ENCODE measurements around the gene KISS1.

KISS1 gene

DNA sequence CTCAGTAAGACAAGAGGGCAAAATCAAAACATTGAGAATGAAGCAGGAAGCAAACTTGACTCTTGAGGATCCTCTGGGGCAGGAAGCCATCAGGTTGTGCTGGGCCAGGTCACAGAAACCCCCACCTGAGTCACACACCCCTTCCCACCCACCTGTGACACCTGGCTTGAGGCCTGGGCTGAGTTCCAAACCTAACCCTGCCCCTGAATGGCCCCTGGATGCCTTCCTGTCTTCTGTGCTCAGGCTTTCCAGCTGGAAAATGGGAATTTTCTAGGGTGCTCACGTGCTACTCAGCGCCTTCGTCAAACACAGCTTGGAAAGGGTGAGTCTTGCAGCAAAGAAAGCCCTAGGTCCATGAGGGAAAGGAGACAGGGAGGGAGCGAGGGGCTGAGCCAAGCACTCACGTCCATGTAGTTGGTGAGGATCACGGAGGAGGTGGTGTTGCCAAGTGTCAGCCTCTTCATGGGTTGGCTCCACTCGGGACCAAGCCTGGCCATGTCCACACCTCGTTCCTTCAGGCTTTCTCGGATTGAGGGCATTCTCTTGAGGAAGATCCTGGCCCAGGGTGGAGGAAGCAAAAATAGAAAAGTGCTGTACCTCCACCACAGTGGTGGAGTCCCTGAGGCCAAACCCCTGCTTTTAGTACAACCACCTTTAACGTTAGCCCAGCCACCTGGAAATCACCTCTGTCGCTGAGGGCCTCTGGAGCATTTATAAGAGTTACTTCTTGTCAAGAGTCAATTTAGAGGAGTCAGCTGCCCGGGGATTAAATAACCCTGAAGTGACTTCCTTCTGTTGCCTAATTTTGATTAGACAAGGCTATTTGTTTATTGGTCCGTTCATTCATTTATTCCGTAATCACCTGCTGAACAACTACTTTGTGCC lies 34.4 kb downstream of the KISS1 start:
- no peak for DNase-seq (ENCODE audit: low read depth in 4 of 4, low spot score in 1 of 4)

GRCh38 chr1:204157962-204158361 lies 38.3 kb downstream of the KISS1 start:
- DNase-seq (ENCODE audit: low read depth in 4 of 4, low spot score in 1 of 4): no peak

- DNase-seq (ENCODE audit: low read depth in 4 of 4, low spot score in 1 of 4): no peak
These were observed 40.4 kb downstream of the KISS1 start for GRCh38 chr1:204155881-204156280.

GRCh38 chr1:204154568-204155255 lies 41.6 kb downstream of the KISS1 start:
- DNase-seq (ENCODE audit: low read depth in 4 of 4, low spot score in 1 of 4): no peak

DNA sequence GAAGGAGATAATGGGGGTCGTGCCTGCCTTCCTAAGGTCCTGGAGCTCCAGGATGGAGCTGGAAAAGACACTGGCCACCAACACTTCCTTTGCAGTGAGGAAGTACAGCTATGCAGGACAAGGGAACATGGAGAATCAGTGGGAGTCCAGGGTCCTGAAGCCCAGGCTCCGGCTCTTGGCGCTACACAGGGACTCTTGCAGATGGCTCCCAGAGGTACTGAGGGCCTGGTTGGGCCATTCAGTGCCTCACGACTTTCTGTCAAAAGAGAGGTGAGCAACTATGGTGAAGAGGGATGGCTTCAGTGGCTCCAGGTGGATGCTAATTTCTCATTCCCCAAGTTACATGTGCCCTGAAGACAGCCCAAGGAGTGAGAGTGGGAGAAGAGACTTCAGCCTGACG lies 42.6 kb downstream of the KISS1 start:
- no peak for DNase-seq (ENCODE audit: low read depth in 4 of 4, low spot score in 1 of 4)

- no peak for DNase-seq (ENCODE audit: low read depth in 4 of 4, low spot score in 1 of 4)
These were observed 43.8 kb downstream of the KISS1 start for GRCh38 chr1:204152310-204153044.

DNA sequence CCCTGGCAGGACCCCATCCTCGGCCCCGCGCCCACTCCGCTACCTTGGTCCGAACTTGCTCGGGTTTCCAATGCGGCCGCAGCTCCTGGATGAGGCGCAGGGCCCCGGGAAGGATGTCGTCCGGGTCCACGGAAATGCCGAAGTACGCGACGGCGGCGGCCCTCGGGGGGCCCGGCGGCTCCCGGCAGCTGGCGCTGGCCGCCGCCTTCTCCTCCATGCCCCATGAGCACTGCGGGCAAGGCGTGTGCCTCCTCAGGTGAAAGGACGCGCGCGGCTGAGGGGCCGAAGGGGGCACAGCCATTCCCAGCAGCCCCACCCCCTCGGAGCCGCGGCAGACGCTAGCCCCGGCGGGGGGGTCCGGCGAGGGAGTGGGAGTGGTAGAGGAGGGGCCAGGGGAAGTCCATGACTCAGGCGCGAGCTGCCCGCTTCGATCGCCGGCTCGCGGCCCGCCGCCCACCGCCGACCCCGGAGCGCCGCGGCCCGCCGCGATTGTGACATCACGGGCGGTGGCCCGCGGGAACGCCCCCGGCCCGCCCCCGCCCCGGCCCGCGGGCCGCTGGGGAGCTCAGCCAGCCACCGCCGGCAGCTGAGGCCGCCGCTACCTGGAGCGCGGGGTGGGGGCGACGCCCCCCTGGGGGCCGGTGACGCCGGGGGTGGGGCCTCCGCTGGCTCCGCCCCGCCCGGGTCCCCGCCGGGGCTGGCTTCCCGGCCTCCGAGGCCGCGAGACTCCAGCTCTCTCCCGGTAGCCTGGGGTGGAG lies 44.6 kb downstream of the KISS1 start, which contains the start of gene ETNK2:
TSS of gene ETNK2 (minus strand) at position 493 of the 758 bp plus-strand sequence. CDS start at position 301, 192 bp downstream.
- peak; percentile 5 to 28 (median 22) for DNase-seq (ENCODE audit: low read depth in 4 of 4, low spot score in 1 of 4)

- no peak for DNase-seq (ENCODE audit: low read depth in 4 of 4, low spot score in 1 of 4)
These were observed 45.4 kb downstream of the KISS1 start for GRCh38 chr1:204150702-204151551.

GRCh38 chr1:204149635-204150565 lies 46.4 kb downstream of the KISS1 start:
- DNase-seq (ENCODE audit: low read depth in 4 of 4, low spot score in 1 of 4): no peak

GRCh38 chr1:204149107-204149506 lies 47.2 kb downstream of the KISS1 start:
- no peak for DNase-seq (ENCODE audit: low read depth in 4 of 4, low spot score in 1 of 4)

DNA sequence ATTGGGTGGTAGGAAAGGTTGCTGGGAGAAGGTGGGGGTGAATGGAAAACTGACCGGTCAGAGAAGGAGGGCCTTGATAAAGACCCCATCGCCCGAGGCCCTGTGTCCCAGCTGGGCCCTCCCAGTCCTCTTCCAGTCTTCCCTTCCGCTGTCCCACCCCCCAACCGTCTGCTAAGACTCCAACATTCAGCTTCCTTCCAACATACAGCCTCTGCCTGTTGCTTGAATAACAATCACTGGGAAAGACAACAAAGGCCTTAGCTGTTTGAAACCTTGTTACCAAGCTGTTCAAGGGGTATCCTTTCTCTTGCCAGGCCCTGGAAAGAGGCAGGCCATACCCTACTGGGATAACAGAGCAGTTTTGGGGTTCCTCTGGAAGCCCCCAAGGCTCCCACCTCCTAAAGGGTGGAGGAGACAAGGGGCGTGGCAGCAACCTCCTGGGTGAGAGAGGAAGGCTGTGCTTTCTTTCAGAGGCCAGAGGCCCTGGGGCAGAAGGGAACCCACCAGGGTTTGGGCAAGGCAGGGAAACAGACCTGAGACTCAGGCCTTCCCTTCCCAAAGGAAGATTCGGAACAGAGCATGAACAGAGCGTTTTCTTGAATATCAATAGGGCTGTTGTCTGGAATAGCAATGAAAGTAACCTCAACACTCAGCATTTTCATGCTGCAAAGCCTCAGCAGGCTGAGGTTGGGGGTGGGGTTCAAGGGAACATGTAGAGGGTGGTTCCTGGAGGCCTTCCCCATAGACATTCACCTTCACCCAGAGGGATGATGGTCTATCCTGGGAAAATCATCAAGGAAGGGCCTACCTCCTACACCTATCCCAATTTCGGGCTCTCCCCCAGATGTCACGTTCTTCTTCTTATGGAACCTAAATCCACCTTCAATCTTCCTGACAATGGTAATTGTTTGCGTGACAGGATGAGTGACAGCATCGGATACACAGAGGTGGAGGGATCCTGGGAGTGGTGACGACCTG lies 48.6 kb downstream of the KISS1 start:
- no peak for DNase-seq (ENCODE audit: low read depth in 4 of 4, low spot score in 1 of 4)

DNA sequence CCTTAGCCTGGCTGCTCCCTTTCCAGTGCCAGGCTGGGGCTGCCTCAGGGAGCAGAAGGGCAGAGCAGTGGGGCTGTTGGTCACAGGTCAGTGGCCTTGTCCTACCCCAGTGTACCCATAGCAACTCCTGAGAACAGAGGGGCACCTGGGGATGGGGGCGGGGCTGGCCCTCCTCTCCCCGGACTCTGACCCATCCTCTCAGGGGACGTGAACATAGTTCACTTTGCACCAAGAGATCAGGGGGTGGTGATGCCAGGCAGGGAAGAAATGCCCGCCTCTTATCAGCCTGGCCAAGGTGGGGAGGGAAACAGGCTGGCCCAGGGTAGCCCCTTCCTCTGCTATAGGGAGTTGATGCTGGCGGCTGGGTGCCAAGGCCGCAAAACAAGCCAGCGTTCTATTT lies 49.3 kb downstream of the KISS1 start:
- no peak for DNase-seq (ENCODE audit: low read depth in 4 of 4, low spot score in 1 of 4)

DNA sequence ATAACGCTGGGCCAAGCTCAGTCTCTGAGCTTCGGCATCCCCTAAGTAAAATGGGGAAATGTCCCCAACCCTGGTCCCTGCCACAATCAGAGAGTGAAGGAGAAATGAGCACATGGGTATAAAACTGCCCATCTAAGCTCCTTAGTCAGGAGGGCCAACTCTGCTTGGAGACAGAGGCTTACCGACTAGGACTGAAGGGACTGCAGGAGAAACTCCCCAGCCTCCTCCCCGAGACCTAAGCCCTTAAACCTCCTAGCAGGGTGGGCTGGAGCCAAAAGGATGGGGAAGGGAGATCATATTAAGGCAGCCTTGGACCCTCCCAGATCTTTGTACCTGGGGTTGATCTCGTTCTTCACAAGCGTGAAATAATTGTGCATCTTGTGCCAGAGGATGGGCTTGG lies 50.0 kb downstream of the KISS1 start:
- no peak for DNase-seq (ENCODE audit: low read depth in 4 of 4, low spot score in 1 of 4)

- DNase-seq (ENCODE audit: low read depth in 4 of 4, low spot score in 1 of 4): no peak
These were observed 51.2 kb downstream of the KISS1 start for GRCh38 chr1:204145033-204145504.

DNA sequence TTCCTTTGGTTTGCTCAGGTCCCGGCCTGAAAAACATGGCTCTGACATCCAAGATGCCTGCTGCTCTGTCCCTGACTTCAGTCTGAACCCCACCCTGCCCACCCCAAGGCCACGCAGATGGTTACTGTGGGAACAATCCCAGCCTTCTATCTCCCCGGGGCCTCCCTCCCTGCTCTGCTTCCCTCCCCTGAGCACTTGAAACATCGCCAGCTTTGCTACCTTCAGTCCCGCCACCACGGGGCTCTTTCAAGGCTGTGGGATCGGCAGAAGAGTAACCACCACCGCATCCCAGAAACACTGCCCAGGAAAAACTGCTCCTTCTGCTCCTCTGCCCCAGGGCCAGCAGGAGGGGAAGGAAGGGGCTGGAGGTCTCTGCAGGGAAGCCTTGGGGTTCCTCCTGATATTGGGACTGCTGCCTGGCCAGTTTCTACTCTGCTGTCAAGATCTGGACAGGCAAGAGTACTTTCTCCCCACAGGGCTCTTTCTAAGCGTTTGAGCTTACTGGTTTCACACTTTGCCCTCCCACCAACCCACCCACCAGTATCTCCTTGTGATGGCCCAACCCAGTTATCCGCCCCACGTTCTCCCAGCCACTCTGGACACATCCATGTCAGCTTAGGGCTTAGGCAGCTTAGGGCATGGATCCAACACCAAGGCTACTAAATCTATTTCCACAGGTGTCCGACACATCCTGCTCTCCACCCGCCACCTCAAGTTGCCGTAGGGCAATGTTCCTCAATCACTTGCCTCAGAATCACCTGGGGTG lies 52.8 kb downstream of the KISS1 start:
- DNase-seq (ENCODE audit: low read depth in 4 of 4, low spot score in 1 of 4): no peak

DNA sequence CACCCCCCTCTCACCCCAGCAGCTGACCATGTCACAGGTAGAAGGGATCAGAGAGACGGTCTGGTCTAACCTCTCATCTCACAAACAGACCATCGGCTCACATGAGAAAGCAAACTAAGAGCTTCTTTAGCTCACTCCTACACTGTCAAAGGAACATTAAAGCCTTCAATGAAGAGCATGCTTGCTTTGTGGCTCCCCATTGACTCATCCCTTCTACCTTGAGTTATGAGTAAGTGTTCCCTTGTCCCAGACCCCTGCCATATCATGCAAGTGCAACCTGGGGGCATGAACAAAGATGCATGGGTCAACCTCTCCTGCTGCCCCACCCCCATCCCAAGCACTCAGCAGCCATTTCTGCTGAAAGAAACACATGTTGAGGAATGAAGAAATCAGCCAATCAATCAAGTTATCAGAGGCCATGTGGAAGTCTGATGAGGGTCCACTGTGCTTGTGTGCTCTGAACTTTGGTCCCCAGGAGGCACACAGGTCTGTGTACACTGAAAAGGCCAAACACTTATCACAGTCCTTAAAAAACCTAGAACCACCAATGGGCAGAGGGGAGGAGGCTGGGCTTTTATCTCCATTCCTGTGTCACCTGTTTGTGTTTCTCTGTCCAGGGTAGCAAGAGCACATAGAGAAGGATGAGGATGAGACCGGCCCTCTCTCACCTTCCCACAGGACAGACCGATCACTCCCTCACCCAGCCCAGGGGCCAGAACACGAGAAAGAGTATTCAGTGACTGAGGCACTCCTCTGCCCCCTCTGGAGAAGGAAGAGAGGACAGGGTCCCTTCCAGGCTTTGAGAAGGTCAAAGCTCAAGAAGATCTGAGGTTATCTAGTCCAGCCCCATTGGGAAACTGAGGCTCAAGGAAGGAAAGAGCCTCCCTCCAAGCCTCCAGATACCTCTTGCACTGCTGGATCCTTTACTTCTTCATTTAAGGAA lies 54.0 kb downstream of the KISS1 start:
- no peak for DNase-seq (ENCODE audit: low read depth in 4 of 4, low spot score in 1 of 4)
